Measurements from ENCODE around the gene ALCAM.

The ALCAM gene

GRCh38 chr3:105366326-105367062 lies at the start of gene ALCAM:
ALCAM (plus strand) TSS chr3:105366909.
- peak; percentile 62 for DNase-seq (ENCODE audit: low read depth)

- no peak for DNase-seq (ENCODE audit: low read depth)
Observed at GRCh38 chr3:105317841-105318240, 48.9 kb upstream of the ALCAM start.

GRCh38 chr3:105322570-105323273 lies 44.0 kb upstream of the ALCAM start:
- no peak for DNase-seq (ENCODE audit: low read depth)

GRCh38 chr3:105323274-105323599 lies 43.5 kb upstream of the ALCAM start:
- no peak for DNase-seq (ENCODE audit: low read depth)

GRCh38 chr3:105324951-105325350 lies 41.8 kb upstream of the ALCAM start:
- no peak for DNase-seq (ENCODE audit: low read depth)

GRCh38 chr3:105327662-105328337 lies 38.9 kb upstream of the ALCAM start:
- DNase-seq (ENCODE audit: low read depth), result no peak

GRCh38 chr3:105328338-105328730 lies 38.4 kb upstream of the ALCAM start:
- DNase-seq (ENCODE audit: low read depth), result no peak

GRCh38 chr3:105332961-105333360 lies 33.7 kb upstream of the ALCAM start:
- no peak for DNase-seq (ENCODE audit: low read depth)

GRCh38 chr3:105334138-105334882 lies 32.4 kb upstream of the ALCAM start:
- DNase-seq (ENCODE audit: low read depth), result no peak

- DNase-seq (ENCODE audit: low read depth), result no peak
Observed at GRCh38 chr3:105339946-105340345, 26.8 kb upstream of the ALCAM start.

GRCh38 chr3:105343991-105344390 lies 22.7 kb upstream of the ALCAM start:
- DNase-seq (ENCODE audit: low read depth), result no peak

GRCh38 chr3:105345156-105345555 lies 21.6 kb upstream of the ALCAM start:
- DNase-seq (ENCODE audit: low read depth), result no peak

- DNase-seq (ENCODE audit: low read depth), result no peak
Observed at GRCh38 chr3:105347625-105348302, 18.9 kb upstream of the ALCAM start.

- DNase-seq (ENCODE audit: low read depth), result no peak
Observed at GRCh38 chr3:105348307-105348706, 18.4 kb upstream of the ALCAM start.

- DNase-seq (ENCODE audit: low read depth), result no peak
Observed at GRCh38 chr3:105349684-105350387, 16.9 kb upstream of the ALCAM start.

GRCh38 chr3:105351821-105352220 lies 14.9 kb upstream of the ALCAM start:
- no peak for DNase-seq (ENCODE audit: low read depth)

- DNase-seq (ENCODE audit: low read depth), result no peak
Observed at GRCh38 chr3:105352976-105353375, 13.7 kb upstream of the ALCAM start.

GRCh38 chr3:105353485-105354161 lies 13.1 kb upstream of the ALCAM start:
- no peak for DNase-seq (ENCODE audit: low read depth)

- no peak for DNase-seq (ENCODE audit: low read depth)
Observed at GRCh38 chr3:105354429-105354828, 12.3 kb upstream of the ALCAM start.

- DNase-seq (ENCODE audit: low read depth), result no peak
Observed at GRCh38 chr3:105355408-105356061, 11.2 kb upstream of the ALCAM start.
